NCI-H146 (cell line): Measurements from ENCODE around the gene ZBTB20.
"Not testable (repeated sequence)": the region's sequence is repeated elsewhere in the genome, so short reads cannot be mapped to it uniquely, and the experiment has no call there.

Experiments
- DNase-seq: peaks from one replicate; lab custom pipeline; 2025; lab: John Stamatoyannopoulos, UW

The ZBTB20 gene

GRCh38 chr3:114714957-114715460, 432.1 kb downstream of the ZBTB20 start:
- DNase-seq = no peak

- peak; percentile 46 for DNase-seq
Measured at GRCh38 chr3:114714237-114714636, 432.9 kb downstream of the ZBTB20 start.

GRCh38 chr3:114712728-114713492, 434.2 kb downstream of the ZBTB20 start:
- DNase-seq = no peak

GRCh38 chr3:114711321-114711886, 435.7 kb downstream of the ZBTB20 start:
- no peak for DNase-seq

GRCh38 chr3:114709102-114709501, 438.0 kb downstream of the ZBTB20 start:
- DNase-seq = no peak

GRCh38 chr3:114707252-114707860, 439.7 kb downstream of the ZBTB20 start:
- no peak for DNase-seq

- DNase-seq = peak; percentile 56
Measured at GRCh38 chr3:114706591-114707232, 440.4 kb downstream of the ZBTB20 start.

- DNase-seq = no peak
Measured at GRCh38 chr3:114700637-114701234, 446.4 kb downstream of the ZBTB20 start.

GRCh38 chr3:114698146-114699105, 448.7 kb downstream of the ZBTB20 start:
- DNase-seq = no peak

- no peak for DNase-seq
Measured at GRCh38 chr3:114697401-114697800, 449.7 kb downstream of the ZBTB20 start.

- DNase-seq = no peak
Measured at GRCh38 chr3:114694251-114694650, 452.8 kb downstream of the ZBTB20 start.

- no peak for DNase-seq
Measured at GRCh38 chr3:114691871-114692270, 455.2 kb downstream of the ZBTB20 start.

- no peak for DNase-seq
Measured at GRCh38 chr3:114690911-114691310, 456.2 kb downstream of the ZBTB20 start.

- no peak for DNase-seq
Measured at GRCh38 chr3:114687151-114687550, 459.9 kb downstream of the ZBTB20 start.

GRCh38 chr3:114686621-114687020, 460.5 kb downstream of the ZBTB20 start:
- DNase-seq = no peak

- peak; percentile 16 for DNase-seq
Measured at GRCh38 chr3:114685161-114685560, 461.9 kb downstream of the ZBTB20 start.

- no peak for DNase-seq
Measured at GRCh38 chr3:114680299-114680698, 466.8 kb downstream of the ZBTB20 start.

- DNase-seq = not testable (repeated sequence)
Measured at GRCh38 chr3:114679773-114680172, 467.3 kb downstream of the ZBTB20 start.

GRCh38 chr3:114675104-114675503, 472.0 kb downstream of the ZBTB20 start:
- peak; percentile 14 for DNase-seq

GRCh38 chr3:114674036-114674435, 473.1 kb downstream of the ZBTB20 start:
- no peak for DNase-seq

GRCh38 chr3:114673481-114673880, 473.6 kb downstream of the ZBTB20 start:
- DNase-seq = no peak
